ENCODE results near the gene KRTCAP2. TPM values are rescaled to one million over a fixed set of nuclear protein-coding genes. Genes with fewer than 3 reads are reported as not detected.
A peak's percentile ranks its signal among the peaks of the same experiment; 100 is the strongest.

The KRTCAP2 gene
- total RNA-seq, 1 donor, result 100 TPM

GRCh38 chr1:155126556-155127104 lies 46.5 kb downstream of the KRTCAP2 start:
- no peak overlapping the region for H3K4me3 ChIP-seq (ENCODE audit: low read depth, low read length)
- peak; percentile 25 for DNase-seq (ENCODE audit: low read depth)
- no peak for TF ChIP-seq CTCF (IDR thresholded peaks at IDR 0.05; ENCODE audit: insufficient read depth, low read length)

DNA sequence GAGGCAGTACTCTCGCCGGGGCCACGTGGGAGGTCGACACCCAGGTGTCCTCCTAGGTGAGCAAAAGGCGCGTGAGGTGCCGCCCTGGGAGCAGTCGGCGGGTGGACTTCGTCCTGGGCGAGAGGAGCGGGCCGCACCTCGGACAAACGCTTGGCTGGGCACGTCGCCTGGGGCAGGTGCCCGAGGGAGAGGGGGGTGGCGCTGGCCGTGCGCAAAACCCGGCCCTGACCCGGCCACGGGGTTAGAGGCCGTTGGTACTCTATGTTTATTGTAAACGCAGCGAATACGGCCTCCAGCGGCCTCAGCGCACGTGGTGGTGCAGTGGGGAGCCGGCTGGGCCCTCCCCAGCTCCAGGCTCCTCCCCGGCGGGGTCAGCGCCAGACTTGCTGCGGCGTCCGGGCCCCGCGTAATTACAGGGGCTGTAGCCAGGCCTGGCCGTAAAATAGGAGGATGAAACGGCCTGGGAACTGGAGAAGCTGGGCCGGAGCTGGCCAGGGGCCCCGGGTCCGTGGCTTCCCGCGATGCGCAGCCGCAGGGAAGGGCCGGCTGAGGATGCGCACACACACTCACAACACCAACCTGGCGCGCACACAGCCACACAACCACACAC lies 47.1 kb downstream of the KRTCAP2 start:
- H3K4me3 ChIP-seq (ENCODE audit: low read depth, low read length), result no peak overlapping the region
- TF ChIP-seq CTCF (IDR thresholded peaks at IDR 0.05; ENCODE audit: insufficient read depth, low read length), result no peak
- DNase-seq (ENCODE audit: low read depth), result peak; percentile 13

GRCh38 chr1:155125511-155125945 lies 47.6 kb downstream of the KRTCAP2 start:
- no peak for DNase-seq (ENCODE audit: low read depth)
- H3K4me3 ChIP-seq (ENCODE audit: low read depth, low read length), result no peak overlapping the region
- TF ChIP-seq CTCF (IDR thresholded peaks at IDR 0.05; ENCODE audit: insufficient read depth, low read length), result no peak

DNA sequence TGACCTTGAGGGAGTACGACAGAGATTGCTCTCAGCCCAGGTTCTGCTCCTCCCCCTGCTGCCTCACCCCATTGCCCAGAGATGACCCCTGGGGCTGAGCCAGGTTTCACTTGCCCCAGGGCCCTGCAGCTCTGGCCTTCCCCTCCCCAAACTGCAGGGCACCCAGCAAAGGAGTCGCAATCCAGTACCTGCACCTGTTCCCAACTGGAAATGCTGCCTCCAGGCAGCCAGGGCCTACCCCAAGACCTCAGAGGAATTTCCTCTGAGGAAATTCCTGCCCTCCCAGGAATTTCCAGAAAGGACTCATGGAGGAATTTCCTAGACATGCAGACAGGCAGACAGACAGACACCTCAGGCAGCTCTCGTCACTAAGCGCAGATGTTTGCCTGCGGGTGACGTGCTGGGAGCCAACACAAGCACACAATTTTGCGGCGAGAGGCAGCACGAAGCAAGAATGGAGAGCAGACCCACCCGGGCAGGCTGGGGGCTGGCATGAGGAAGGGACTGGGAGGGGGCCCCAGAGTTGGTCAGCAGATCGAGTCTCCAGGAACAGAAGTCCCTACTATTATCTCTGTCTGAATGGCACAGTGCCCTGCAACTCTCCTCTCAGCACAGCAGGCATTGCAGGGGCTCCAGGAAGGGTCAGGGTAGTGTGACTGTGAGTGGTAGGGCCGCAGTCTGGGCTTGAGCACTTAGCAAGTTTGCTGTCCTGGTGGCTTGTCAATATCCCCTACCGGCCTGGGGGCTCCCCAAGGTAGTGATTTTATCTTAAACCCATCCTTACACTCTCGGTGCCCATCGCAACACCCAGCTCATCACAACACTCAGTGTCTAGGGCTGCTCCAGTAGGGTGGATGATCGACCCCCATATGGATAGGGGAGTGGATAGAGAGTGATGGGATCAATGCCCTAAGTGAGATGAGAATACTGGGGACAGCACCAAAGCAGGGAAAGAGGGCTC lies 48.3 kb downstream of the KRTCAP2 start:
- no peak overlapping the region for H3K4me3 ChIP-seq (ENCODE audit: low read depth, low read length)
- no peak for DNase-seq (ENCODE audit: low read depth)
- TF ChIP-seq CTCF (IDR thresholded peaks at IDR 0.05; ENCODE audit: insufficient read depth, low read length), result no peak

- no peak for TF ChIP-seq CTCF (IDR thresholded peaks at IDR 0.05; ENCODE audit: insufficient read depth, low read length)
- peak; percentile 21 for DNase-seq (ENCODE audit: low read depth)
- no peak overlapping the region for H3K4me3 ChIP-seq (ENCODE audit: low read depth, low read length)
These were observed 49.3 kb downstream of the KRTCAP2 start for GRCh38 chr1:155123801-155124200.

DNA sequence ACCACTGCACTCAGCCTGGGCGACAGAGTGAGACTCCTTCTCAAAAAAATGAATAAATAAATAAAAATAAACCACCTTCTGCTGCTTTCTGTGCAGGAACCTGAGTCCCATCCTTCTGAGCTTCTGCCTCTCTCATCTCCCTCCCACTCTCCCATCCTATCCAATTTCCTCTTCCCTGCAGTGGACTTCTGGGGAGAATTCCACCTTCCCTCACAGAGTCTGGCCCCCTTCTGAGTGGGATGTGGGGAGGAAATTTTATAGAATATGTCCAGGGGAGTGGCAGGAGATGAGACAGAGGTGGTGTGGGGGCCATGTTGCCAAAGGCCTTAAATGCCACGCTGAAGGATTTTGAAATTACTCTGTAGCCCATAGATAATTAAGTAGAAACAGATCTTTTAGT lies 50.8 kb downstream of the KRTCAP2 start:
- no peak overlapping the region for H3K4me3 ChIP-seq (ENCODE audit: low read depth, low read length)
- TF ChIP-seq CTCF (IDR thresholded peaks at IDR 0.05; ENCODE audit: insufficient read depth, low read length), result no peak
- DNase-seq (ENCODE audit: low read depth), result no peak

Data from fibroblast of the aortic adventitia (primary cell).